Psoas muscle (tissue), 8 donors: ENCODE results near the gene PTPRF. TPM values are rescaled to one million over a fixed set of nuclear protein-coding genes. Genes with fewer than 3 reads are reported as not detected.

Experiments used
- ATAC-seq, 4 donors: fragments of 200-7000 bp; cut with Tn5 transposase; one replicate each; pipeline ENCODE4 v1.9.1; 2020; ENCODE audit warnings: moderate library complexity in 3 of 4, mild to moderate bottlenecking in 2 of 4
- DNase-seq, 2 donors: peaks; one replicate each; pipeline ENCODE4 v3.0.0-alpha.2; 2020
- H3K27ac ChIP-seq: fragments of 200-600 bp; one replicate; pipeline ENCODE4 v1.8.0; 2022
- H3K27me3 ChIP-seq, 3 donors: fragments of 200-600 bp in 1 of 3; one replicate each; pipeline versions ENCODE4 v1.6.1 to v1.8.0; 2013 to 2022; ENCODE audit warnings: low read length in 2 of 3, mild to moderate bottlenecking in 2 of 3, moderate library complexity in 1 of 3; ENCODE audit not compliant: insufficient read depth in 3 of 3
- H3K36me3 ChIP-seq, 2 donors: fragments of 200-600 bp in 1 of 2; one replicate each; pipeline versions ENCODE4 v1.6.1 to v1.8.0; 2013 to 2022; ENCODE audit warnings: low read depth in 1 of 2, mild to moderate bottlenecking in 1 of 2, moderate library complexity in 1 of 2; ENCODE audit not compliant: insufficient read depth in 1 of 2
- H3K4me1 ChIP-seq: fragments of 200-600 bp; one replicate; pipeline ENCODE4 v1.8.0; 2022
- H3K4me3 ChIP-seq: fragments of 200-600 bp; one replicate; pipeline ENCODE4 v1.8.0; 2022; ENCODE audit warnings: mild to moderate bottlenecking
- H3K9me3 ChIP-seq: fragments of 200-600 bp; one replicate; pipeline ENCODE4 v1.8.0; 2022
- WGBS, 3 donors: extraction: QIAGEN DNeasy Blood & Tissue Kit; methylation state at CpG; one replicate each; pipeline versions ENCODE4 v1.1.6 to v1.1.7; 2013; 5-methylcytosine and 5-hydroxymethylcytosine counted together
- intact Hi-C, 2 donors: fragments of 100-400 bp; cut with DNase I; formaldehyde crosslinking; loops; one replicate each; pipeline versions ENCODE4 v1.11.0 to v1.14.2; 2022
- polyA plus RNA-seq, 3 donors: library from polyadenylated mRNA; stranded (reverse); fragments of 200-250 nt; gene quantifications; one replicate each; pipeline ENCODE4 v1.2.3, GENCODE V29; 2013
- total RNA-seq, 4 donors: library from RNA; stranded (reverse); fragmentation: NEBNext Ultra II Directional in 2 of 4; extraction: Animal tissue kit (Norgen Biotek cat#: 25700) in 2 of 4; gene quantifications; one replicate each; pipeline versions ENCODE4 v1.2.1 to v1.2.4, GENCODE V29; 2021 to 2023
- TF ChIP-seq, protein P1 (sequence below): fragments of 200-600 bp; IDR thresholded peaks from one replicate; pipeline ENCODE4 v1.8.0; 2022; ENCODE audit warnings: antibody characterized with exemption
- donor health status: healthy with polysubstance abuse.
- donor health status: DM: no; HTN: no; CAD: no; lungs with moderate emphysema.
- donor health status: Bipolar disorder and iron deficiency.
- donor health status: healthy.
- donor health status: DM: yes; HTN: yes; CAD: no.
- donor health status: DM: no; HTN: no; CAD: no.
- donor health status: DM: no; HTN: no; CAD: no.
- donor health status: DM: yes; HTN: yes; CAD: no.

Gene PTPRF
- total and polyA plus RNA-seq, 7 donors: 0.65 to 8.9 (median 1.9) TPM

DNA sequence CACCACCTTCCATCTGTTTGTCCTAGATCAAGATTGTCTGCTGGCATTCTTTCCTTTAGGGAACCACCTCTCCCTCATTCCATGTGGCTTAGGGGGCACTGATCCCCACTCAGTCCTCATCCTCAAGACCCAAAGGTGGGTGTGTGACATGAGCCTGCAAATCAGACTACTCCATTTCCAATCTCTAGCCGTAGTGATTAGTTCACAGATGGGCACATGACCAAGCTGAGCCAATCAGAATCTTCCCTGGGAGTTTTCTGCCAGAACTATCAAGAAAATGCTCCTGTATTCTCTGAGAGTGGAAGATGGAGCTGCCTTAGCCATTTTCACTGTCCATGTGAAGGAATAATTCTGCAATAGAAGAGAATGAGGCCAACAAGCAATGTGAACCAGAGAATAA lies 19.3 kb upstream of the PTPRF start:
- Histone ChIP-seq H3K4me1 (no peaks in the 10 kb centered on the region), H3K9me3 (no peaks in the 10 kb centered on the region), H3K36me3 (no peaks in the 10 kb centered on the region), H3K27me3 (peaks cover 0 to 2% (median 0%) of the 10 kb centered on the region in 3 donors), H3K4me3 (no peak overlapping the region), H3K27ac (no peak overlapping the region)
- intact Hi-C loops: no loop called here
- TF ChIP-seq, protein P1, sequence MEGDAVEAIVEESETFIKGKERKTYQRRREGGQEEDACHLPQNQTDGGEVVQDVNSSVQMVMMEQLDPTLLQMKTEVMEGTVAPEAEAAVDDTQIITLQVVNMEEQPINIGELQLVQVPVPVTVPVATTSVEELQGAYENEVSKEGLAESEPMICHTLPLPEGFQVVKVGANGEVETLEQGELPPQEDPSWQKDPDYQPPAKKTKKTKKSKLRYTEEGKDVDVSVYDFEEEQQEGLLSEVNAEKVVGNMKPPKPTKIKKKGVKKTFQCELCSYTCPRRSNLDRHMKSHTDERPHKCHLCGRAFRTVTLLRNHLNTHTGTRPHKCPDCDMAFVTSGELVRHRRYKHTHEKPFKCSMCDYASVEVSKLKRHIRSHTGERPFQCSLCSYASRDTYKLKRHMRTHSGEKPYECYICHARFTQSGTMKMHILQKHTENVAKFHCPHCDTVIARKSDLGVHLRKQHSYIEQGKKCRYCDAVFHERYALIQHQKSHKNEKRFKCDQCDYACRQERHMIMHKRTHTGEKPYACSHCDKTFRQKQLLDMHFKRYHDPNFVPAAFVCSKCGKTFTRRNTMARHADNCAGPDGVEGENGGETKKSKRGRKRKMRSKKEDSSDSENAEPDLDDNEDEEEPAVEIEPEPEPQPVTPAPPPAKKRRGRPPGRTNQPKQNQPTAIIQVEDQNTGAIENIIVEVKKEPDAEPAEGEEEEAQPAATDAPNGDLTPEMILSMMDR: no peak
- 70 to 83% (median 71%) methylated on average over 1 of the region's 1 CpG for WGBS, 3 donors
- DNase-seq (no peak), ATAC-seq (no peak)

GRCh38 chr1:43512133-43512532 lies 18.6 kb upstream of the PTPRF start:
- Histone ChIP-seq H3K27me3 (peaks cover 0 to 2% (median under 1%) of the 10 kb centered on the region in 3 donors), H3K4me3 (no peak overlapping the region), H3K4me1 (no peaks in the 10 kb centered on the region), H3K27ac (no peak overlapping the region), H3K36me3 (no peaks in the 10 kb centered on the region), H3K9me3 (no peaks in the 10 kb centered on the region)
- TF ChIP-seq, protein P1: no peak
- intact Hi-C loops: no loop called here
- DNase-seq (no peak), ATAC-seq (no peak)
- WGBS, 3 donors: 80 to 86% (median 84%) methylated on average over 2 of the region's 2 CpGs

DNA sequence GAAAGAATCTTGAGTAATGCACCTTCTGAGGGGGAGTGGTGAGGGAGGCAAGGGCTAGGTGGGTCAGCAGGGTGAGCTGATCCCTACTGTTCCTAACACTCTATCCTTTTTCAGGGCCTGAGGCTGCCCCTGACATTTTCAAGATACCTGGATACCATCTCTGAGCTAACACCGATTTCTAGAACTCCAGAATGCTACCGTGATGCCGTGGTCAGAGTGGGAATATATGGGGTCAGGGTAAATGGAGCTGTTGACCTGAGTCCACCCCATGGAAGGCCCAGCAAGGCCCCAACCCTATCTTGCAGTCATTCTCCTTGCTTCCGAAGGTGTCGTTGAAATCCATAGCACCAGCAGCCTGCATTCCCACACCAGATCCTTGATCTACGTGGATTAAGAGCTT lies 18.0 kb upstream of the PTPRF start:
- TF ChIP-seq, protein P1: no peak
- intact Hi-C loops: no loop called here
- no peaks in the 10 kb centered on the region for H3K4me1 ChIP-seq
- no peak overlapping the region for H3K27ac ChIP-seq
- no peak overlapping the region for H3K4me3 ChIP-seq
- no peaks in the 10 kb centered on the region for H3K36me3 ChIP-seq
- DNase-seq (no peak), ATAC-seq (no peak)
- peaks cover 0 to 6% (median 2%) of the 10 kb centered on the region in 3 donors for H3K27me3 ChIP-seq
- 87 to 91% (median 90%) methylated on average over 6 of the region's 6 CpGs for WGBS, 3 donors
- no peaks in the 10 kb centered on the region for H3K9me3 ChIP-seq

DNA sequence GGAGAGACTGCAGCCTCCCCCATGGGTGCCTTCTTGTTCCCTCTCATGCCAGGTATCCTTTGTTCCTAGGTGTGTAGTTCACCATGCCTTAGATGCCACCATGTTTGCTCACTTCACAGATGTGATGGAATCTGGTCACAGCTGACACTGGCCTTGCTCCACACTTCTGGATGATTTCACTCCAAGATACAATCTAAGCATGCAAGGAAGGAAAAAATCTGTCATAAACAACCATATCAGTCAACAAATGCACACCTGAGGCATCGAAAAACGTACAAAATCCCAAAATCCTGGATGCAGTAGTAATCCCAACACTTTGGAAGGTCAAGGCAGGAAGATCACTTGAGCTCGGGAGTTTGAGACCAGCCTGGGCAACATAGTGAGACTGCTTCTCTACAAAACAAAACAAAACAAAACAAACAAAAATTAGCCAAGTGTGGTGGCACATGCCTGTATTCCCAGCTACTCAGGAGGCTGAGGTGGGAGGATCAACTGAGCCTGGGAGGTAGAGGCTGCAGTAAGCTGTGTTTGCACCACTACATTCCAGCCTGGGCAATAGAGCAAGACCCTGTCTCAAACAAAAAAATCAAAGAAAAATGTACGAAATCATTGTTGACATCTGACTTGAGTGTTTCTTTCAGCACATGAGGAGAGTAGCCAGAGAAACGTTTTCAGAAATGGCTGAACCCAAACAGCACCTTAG lies 17.1 kb upstream of the PTPRF start:
- Histone ChIP-seq H3K36me3 (no peaks in the 10 kb centered on the region), H3K27me3 (peaks cover 0 to 7% (median 2%) of the 10 kb centered on the region in 3 donors), H3K9me3 (no peaks in the 10 kb centered on the region), H3K4me1 (no peaks in the 10 kb centered on the region), H3K4me3 (no peak overlapping the region), H3K27ac (no peak overlapping the region)
- TF ChIP-seq, protein P1: no peak
- 73 to 77% (median 76%) methylated on average over 5 of the region's 5 CpGs for WGBS, 3 donors
- DNase-seq: no peak
- no peak for ATAC-seq
- intact Hi-C loops: no loop called here
